Hepatocyte (in vitro differentiated cells): Measurements from ENCODE around the gene KNTC1. TPM values are rescaled to one million over a fixed set of nuclear protein-coding genes. Genes with fewer than 3 reads are reported as not detected.

Source experiments
- DNase-seq: peaks from one replicate; pipeline ENCODE4 v3.0.0-alpha.2; 2016; ENCODE audit warnings: low spot score
- H2AFZ ChIP-seq: fragments of 200-600 bp; sonication (generic); 2 replicates; pipeline ENCODE4 v1.6.0; 2016; ENCODE audit warnings: antibody characterized with exemption, mild to moderate bottlenecking
- H3K27ac ChIP-seq: fragments of 200-600 bp; sonication (generic); 2 replicates; pipeline ENCODE4 v1.5.1; 2016; ENCODE audit warnings: mild to moderate bottlenecking
- H3K27me3 ChIP-seq: fragments of 200-600 bp; sonication (generic); 2 replicates; pipeline ENCODE4 v1.6.1; 2016
- H3K36me3 ChIP-seq: fragments of 200-600 bp; sonication (generic); replicated peaks from 2 replicates; pipeline ENCODE4 v1.5.1; 2016; ENCODE audit warnings: low read depth; ENCODE audit not compliant: insufficient read depth
- H3K4me1 ChIP-seq: fragments of 200-600 bp; sonication (generic); 2 replicates; pipeline ENCODE4 v1.5.1; 2016; ENCODE audit warnings: mild to moderate bottlenecking, moderate library complexity; ENCODE audit not compliant: insufficient read depth
- H3K4me2 ChIP-seq: fragments of 200-600 bp; sonication (generic); 2 replicates; pipeline ENCODE4 v1.6.0; 2016
- H3K4me3 ChIP-seq: fragments of 200-600 bp; sonication (generic); 2 replicates; pipeline ENCODE4 v1.5.1; 2016; ENCODE audit warnings: mild to moderate bottlenecking
- H3K79me2 ChIP-seq: fragments of 200-600 bp; sonication (generic); 2 replicates; pipeline ENCODE4 v1.6.0; 2017; ENCODE audit warnings: mild to moderate bottlenecking
- H3K9me2 ChIP-seq: fragments of 200-600 bp; sonication (generic); replicated peaks from 2 replicates; pipeline ENCODE4 v1.6.0; 2017; ENCODE audit warnings: mild to moderate bottlenecking; ENCODE audit not compliant: insufficient read depth
- H3K9me3 ChIP-seq: fragments of 200-600 bp; sonication (generic); 2 replicates; pipeline ENCODE4 v1.5.1; 2016; ENCODE audit warnings: low read depth, mild to moderate bottlenecking
- H4K20me1 ChIP-seq: fragments of 200-600 bp; sonication (generic); 2 replicates; pipeline ENCODE4 v1.6.0; 2016; ENCODE audit warnings: mild to moderate bottlenecking; ENCODE audit not compliant: insufficient read depth, poor library complexity, severe bottlenecking
- EZH2 ChIP-seq: fragments of 200-600 bp; sonication (generic); IDR thresholded peaks from 2 replicates; pipeline ENCODE4 v1.6.1; 2016; ENCODE audit warnings: antibody characterized with exemption, mild to moderate bottlenecking, borderline replicate concordance
- EZH2phosphoT487 ChIP-seq: fragments of 200-600 bp; sonication (generic); IDR thresholded peaks from one replicate; pipeline ENCODE4 v1.6.1; 2018; ENCODE audit warnings: antibody characterized with exemption, mild to moderate bottlenecking, low read depth, moderate library complexity; ENCODE audit not compliant: unreplicated experiment, severe bottlenecking
- WGBS: methylation state at CpG from one replicate; pipeline ENCODE4 v1.1.6; 2016; ENCODE audit warnings: low lambda C conversion rate; ENCODE audit errors: missing lambda C conversion rate; 5-methylcytosine and 5-hydroxymethylcytosine counted together
- polyA plus RNA-seq: library from polyadenylated mRNA; unstranded; fragments of >200 nt; fragmentation: Nextera tagmentation; extraction: Ambion mirVana; gene quantifications from 2 replicates; pipeline ENCODE4 v1.2.1, GENCODE V29; 2016
- total RNA-seq: library from RNA; depleted of rRNA; stranded (reverse); fragments of >200 nt; gene quantifications from 2 replicates; pipeline ENCODE4 v1.2.3, GENCODE V29; 2014
- TF ChIP-seq, protein P1 (sequence below): fragments of 200-600 bp; sonication (generic); IDR thresholded peaks from 2 replicates; pipeline ENCODE4 v1.5.1; 2016; ENCODE audit warnings: antibody characterized with exemption, mild to moderate bottlenecking; ENCODE audit not compliant: poor library complexity

Gene KNTC1
- total and polyA plus RNA-seq, 2 experiments from 2014 or later, result 5.8 to 18.1 TPM

DNA sequence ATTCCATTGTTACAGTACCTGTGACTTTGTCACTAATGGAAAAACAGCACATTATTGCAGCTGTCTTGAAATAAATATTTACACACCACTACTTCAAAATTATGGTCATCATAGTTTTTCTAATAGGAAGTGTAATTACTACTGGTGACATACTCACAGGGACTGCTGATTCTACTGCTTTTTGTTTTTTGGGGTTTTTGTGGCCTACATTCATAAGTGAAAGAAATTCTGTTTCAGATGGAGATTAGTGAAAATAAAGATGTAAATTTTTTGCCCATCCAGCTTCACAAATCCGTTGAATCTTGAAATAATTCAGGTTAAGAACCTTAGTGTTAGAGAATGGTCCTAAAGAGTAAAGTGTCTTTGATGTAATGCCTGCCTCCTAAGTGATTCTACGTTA lies 17.5 kb downstream of the KNTC1 start:
- Histone ChIP-seq H3K4me3 (no peak overlapping the region), H3K27ac (no peak overlapping the region), H3K27me3 (no peaks in the 10 kb centered on the region), H3K36me3 (no peaks in the 10 kb centered on the region), H3K4me2 (no peak overlapping the region), H3K9me2 (no peaks in the 10 kb centered on the region), H2AFZ (no peak overlapping the region), H4K20me1 (no peaks in the 10 kb centered on the region), H3K9me3 (no peaks in the 10 kb centered on the region), H3K4me1 (no peaks in the 10 kb centered on the region), H3K79me2 (no peaks in the 10 kb centered on the region)
- TF ChIP-seq EZH2phosphoT487 (no peak), EZH2 (no peak)
- TF ChIP-seq, protein P1, sequence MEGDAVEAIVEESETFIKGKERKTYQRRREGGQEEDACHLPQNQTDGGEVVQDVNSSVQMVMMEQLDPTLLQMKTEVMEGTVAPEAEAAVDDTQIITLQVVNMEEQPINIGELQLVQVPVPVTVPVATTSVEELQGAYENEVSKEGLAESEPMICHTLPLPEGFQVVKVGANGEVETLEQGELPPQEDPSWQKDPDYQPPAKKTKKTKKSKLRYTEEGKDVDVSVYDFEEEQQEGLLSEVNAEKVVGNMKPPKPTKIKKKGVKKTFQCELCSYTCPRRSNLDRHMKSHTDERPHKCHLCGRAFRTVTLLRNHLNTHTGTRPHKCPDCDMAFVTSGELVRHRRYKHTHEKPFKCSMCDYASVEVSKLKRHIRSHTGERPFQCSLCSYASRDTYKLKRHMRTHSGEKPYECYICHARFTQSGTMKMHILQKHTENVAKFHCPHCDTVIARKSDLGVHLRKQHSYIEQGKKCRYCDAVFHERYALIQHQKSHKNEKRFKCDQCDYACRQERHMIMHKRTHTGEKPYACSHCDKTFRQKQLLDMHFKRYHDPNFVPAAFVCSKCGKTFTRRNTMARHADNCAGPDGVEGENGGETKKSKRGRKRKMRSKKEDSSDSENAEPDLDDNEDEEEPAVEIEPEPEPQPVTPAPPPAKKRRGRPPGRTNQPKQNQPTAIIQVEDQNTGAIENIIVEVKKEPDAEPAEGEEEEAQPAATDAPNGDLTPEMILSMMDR, result no peak
- DNase-seq, result no peak
- WGBS, result 95% methylated on average over 2 of the region's 2 CpGs

DNA sequence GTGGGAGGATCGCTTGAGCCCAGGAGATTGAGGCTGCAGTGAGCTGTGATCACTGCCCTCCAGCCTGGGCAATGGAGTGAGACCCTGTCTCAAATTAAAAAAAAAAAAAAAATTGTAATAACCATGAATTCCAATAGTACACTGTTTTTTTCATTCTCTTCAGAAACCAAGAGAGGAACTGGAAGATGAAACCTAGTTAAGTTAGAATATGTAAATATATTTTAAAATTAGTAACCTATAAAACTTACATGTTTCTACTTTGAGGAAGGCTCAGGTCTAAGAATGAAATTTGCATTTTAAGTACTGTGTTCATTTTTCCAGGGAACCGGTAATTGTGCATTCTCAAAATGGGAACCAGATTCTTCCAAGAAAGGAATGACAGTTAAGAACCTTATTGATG lies 18.8 kb downstream of the KNTC1 start:
- Histone ChIP-seq H3K27ac (no peak overlapping the region), H3K9me2 (no peaks in the 10 kb centered on the region), H3K27me3 (no peaks in the 10 kb centered on the region), H2AFZ (no peak overlapping the region), H3K4me3 (no peak overlapping the region), H3K4me1 (no peaks in the 10 kb centered on the region), H3K9me3 (no peaks in the 10 kb centered on the region), H3K36me3 (no peaks in the 10 kb centered on the region), H3K79me2 (no peaks in the 10 kb centered on the region), H3K4me2 (no peak overlapping the region), H4K20me1 (no peaks in the 10 kb centered on the region)
- no peak for DNase-seq
- WGBS, result 94% methylated on average over 2 of the region's 2 CpGs
- no peak for TF ChIP-seq EZH2
- TF ChIP-seq, protein P1, result no peak
- no peak for TF ChIP-seq EZH2phosphoT487

DNA sequence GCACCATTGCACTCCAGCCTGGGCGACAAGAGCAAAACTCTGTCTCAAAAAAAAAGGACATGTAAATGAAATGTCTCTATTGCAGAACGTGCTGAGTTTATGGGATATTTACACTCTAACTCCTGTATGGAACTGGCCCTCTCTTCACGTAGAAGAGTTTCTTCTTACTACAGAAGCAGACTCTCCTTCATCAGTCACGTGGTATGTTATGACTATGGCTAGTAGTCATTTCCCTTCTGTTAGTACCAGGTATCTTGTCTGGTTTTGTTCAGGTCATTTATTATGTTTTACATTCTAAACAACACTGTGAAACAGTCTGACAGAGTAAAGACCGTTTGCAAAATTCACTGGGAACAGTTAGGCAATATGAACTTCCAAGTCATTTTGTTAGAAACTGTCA lies 20.3 kb downstream of the KNTC1 start:
- Histone ChIP-seq H3K4me2 (no peak overlapping the region), H3K27ac (no peak overlapping the region), H3K4me3 (no peak overlapping the region), H3K9me2 (no peaks in the 10 kb centered on the region), H3K27me3 (no peaks in the 10 kb centered on the region), H3K4me1 (no peaks in the 10 kb centered on the region), H3K36me3 (no peaks in the 10 kb centered on the region), H3K9me3 (no peaks in the 10 kb centered on the region), H2AFZ (no peak overlapping the region), H3K79me2 (no peaks in the 10 kb centered on the region), H4K20me1 (no peaks in the 10 kb centered on the region)
- no peak for DNase-seq
- 89% methylated on average over 5 of the region's 5 CpGs for WGBS
- TF ChIP-seq EZH2phosphoT487, result no peak
- TF ChIP-seq, protein P1, result no peak
- no peak for TF ChIP-seq EZH2
